ENCODE measurements around the gene FAAP20. TPM values are rescaled to one million over a fixed set of nuclear protein-coding genes. Genes with fewer than 3 reads are reported as not detected.

FAAP20 gene
- total and polyA plus RNA-seq, 9 of the 15 experiments (the other 6 are each of a cell fraction or from before 2014, with no cell fraction given), result 0.58 to 143 (median 9.9) TPM

DNA sequence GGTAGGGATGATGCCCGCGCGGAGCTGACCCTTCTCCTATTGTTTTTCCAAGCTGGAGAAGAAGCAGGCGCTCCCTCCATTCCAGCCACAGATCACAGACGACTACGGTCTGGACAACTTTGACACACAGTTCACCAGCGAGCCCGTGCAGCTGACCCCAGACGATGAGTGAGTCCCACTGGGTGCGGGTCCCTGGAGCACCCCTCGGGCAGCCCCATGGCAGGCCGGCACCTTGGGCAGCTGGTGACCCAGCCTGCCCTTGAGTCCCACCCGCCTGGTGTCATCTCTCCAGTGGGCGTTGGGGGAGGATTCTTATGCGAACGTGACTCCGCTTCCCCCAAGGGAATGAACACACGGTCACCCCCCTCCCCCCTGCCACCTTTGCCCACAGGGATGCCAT is 10.0 kb downstream of the FAAP20 start:
- BruUV-seq (replicated peaks), result no TSS peak

More for the DNA sequence above, 10.0 kb downstream of the FAAP20 start:
- no peaks in the 10 kb centered on the region for H3K27me3 ChIP-seq (ENCODE audit: control insufficient read depth in 2 of 2, insufficient read depth in 2 of 2, low read length in 2 of 2)
- peaks cover 3% of the 10 kb centered on the region; the same call in 1 of the 3 replicates for H3K79me2 ChIP-seq (ENCODE audit: control insufficient read depth, insufficient read depth, low read length)
- no peaks in the 10 kb centered on the region for H3K9me3 ChIP-seq (replicated peaks; ENCODE audit: control insufficient read depth, insufficient read depth, low read depth, low read length)
- ATAC-seq (no peak), DNase-seq (ENCODE audit: extremely low read depth in 1 of 4, low spot score in 3 of 4) (no peak), FAIRE-seq (no peak)
- TF ChIP-seq ZNF263 (CRISPR knock-in tag; IDR thresholded peaks at IDR 0.05; ENCODE audit: borderline replicate concordance) (no peak), NR3C1 (CRISPR knock-in tag; IDR thresholded peaks at IDR 0.05) (no peak), PTTG1 (tag; IDR thresholded peaks at IDR 0.05; ENCODE audit: low read depth) (no peak), DACH1 (IDR thresholded peaks at IDR 0.05; ENCODE audit: partially characterized antibody) (no peak), TFAP4 (CRISPR knock-in tag; IDR thresholded peaks at IDR 0.05; ENCODE audit: borderline replicate concordance) (no peak), ZBTB8A (IDR thresholded peaks at IDR 0.05; ENCODE audit: partially characterized antibody) (no peak), CREBBP (IDR thresholded peaks at IDR 0.05; ENCODE audit: low read depth, low read length) (no peak), FOXJ3 (CRISPR knock-in tag; IDR thresholded peaks at IDR 0.05) (no peak), ZNF174 (CRISPR knock-in tag; IDR thresholded peaks at IDR 0.05) (no peak), BHLHE40 (IDR thresholded peaks at IDR 0.05; ENCODE audit: low read length) (no peak), SAP30 (IDR thresholded peaks at IDR 0.05; ENCODE audit: borderline replicate concordance, insufficient read depth, low read depth, low read length, poor library complexity, severe bottlenecking) (no peak)
- TF ChIP-seq, protein P1, sequence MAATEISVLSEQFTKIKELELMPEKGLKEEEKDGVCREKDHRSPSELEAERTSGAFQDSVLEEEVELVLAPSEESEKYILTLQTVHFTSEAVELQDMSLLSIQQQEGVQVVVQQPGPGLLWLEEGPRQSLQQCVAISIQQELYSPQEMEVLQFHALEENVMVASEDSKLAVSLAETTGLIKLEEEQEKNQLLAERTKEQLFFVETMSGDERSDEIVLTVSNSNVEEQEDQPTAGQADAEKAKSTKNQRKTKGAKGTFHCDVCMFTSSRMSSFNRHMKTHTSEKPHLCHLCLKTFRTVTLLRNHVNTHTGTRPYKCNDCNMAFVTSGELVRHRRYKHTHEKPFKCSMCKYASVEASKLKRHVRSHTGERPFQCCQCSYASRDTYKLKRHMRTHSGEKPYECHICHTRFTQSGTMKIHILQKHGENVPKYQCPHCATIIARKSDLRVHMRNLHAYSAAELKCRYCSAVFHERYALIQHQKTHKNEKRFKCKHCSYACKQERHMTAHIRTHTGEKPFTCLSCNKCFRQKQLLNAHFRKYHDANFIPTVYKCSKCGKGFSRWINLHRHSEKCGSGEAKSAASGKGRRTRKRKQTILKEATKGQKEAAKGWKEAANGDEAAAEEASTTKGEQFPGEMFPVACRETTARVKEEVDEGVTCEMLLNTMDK (IDR thresholded peaks at IDR 0.05; ENCODE audit: borderline replicate concordance, insufficient read depth, low read depth, low read length, poor library complexity, severe bottlenecking), result no peak
- no peak overlapping the region for H2AFZ ChIP-seq (ENCODE audit: low read depth, low read length)
- ChIA-PET CTCF (ENCODE audit: low intra/inter-chr PET ratio) (no interaction called here), POLR2A (interaction anchor here (0.6 to 2.2 kb wide), 5 partner anchors 9 to 212 kb away, joined by 3 to 8 read pairs (median 3); no protein-coding TSS in a partner anchor)
- H3K4me1 ChIP-seq (replicated peaks in 1 of 2; ENCODE audit: control insufficient read depth in 2 of 2, insufficient read depth in 2 of 2, low read length in 2 of 2), result peaks cover 13 to 69% of the 10 kb centered on the region in 2 experiments
- no peak overlapping the region for H3K9ac ChIP-seq (ENCODE audit: insufficient read depth in 1 of 2, low read depth in 2 of 2, low read length in 2 of 2)
- H3K9me1 ChIP-seq (ENCODE audit: control insufficient read depth, insufficient read depth, low read length), result no peaks in the 10 kb centered on the region
- H3K36me3 ChIP-seq (ENCODE audit: control insufficient read depth, insufficient read depth, low read length), result peaks cover 3% of the 10 kb centered on the region; the same call in 2 of the 3 replicates
- intact Hi-C loops (cut with micrococcal nuclease) (no loop called here), in situ Hi-C loops (cut with MboI) (loop anchor here (25.0 kb wide), 1 partner anchor 353 kb away; the partner anchor contains the start of genes HES5 and PANK4)
- WGBS (ENCODE audit: insufficient coverage, low coverage, missing lambda C conversion rate), result 77% methylated on average over 18 of the region's 18 CpGs
- H4K20me1 ChIP-seq (replicated peaks; ENCODE audit: control insufficient read depth, insufficient read depth, low read length), result no peaks in the 10 kb centered on the region
- H3K4me3 ChIP-seq, result no peak overlapping the region
- H3K27ac ChIP-seq (ENCODE audit: extremely low read depth, low read depth, low read length), result no peak overlapping the region
- no peak overlapping the region for H3K4me2 ChIP-seq (ENCODE audit: insufficient read depth, low read length)
